Neuronal stem cell (in vitro differentiated cells): ENCODE data around the gene MVP.

Experiments
- DNase-seq: peaks from one replicate; pipeline ENCODE4 v3.0.0-alpha.2; 2013; ENCODE audit warnings: low spot score
- H2AFZ ChIP-seq: one replicate; pipeline ENCODE4 v1.6.1; 2013; ENCODE audit warnings: mild to moderate bottlenecking, low read length, inconsistent platforms
- H2AK5ac ChIP-seq: 2 replicates; pipeline ENCODE4 v1.6.1; 2013; ENCODE audit warnings: low read depth, mild to moderate bottlenecking, inconsistent platforms, low read length, moderate library complexity, mixed read lengths
- H2BK120ac ChIP-seq: 2 replicates; pipeline ENCODE4 v1.6.1; 2013; ENCODE audit warnings: low read depth, mild to moderate bottlenecking, inconsistent platforms, low read length, moderate library complexity, mixed read lengths
- H2BK12ac ChIP-seq: one replicate; pipeline ENCODE4 v1.6.1; 2013; ENCODE audit warnings: low read length, inconsistent platforms
- H2BK15ac ChIP-seq: 2 replicates; pipeline ENCODE4 v1.6.1; 2013; ENCODE audit warnings: mild to moderate bottlenecking, low read length, inconsistent platforms, mixed read lengths
- H2BK5ac ChIP-seq: one replicate; pipeline ENCODE4 v1.6.1; 2013; ENCODE audit warnings: inconsistent platforms, mild to moderate bottlenecking, low read length, moderate library complexity
- H3K14ac ChIP-seq: one replicate; pipeline ENCODE4 v1.6.1; 2013; ENCODE audit warnings: low read length, inconsistent platforms
- H3K18ac ChIP-seq: 2 replicates; pipeline ENCODE4 v1.6.1; 2013; ENCODE audit warnings: low read length, inconsistent platforms
- H3K23ac ChIP-seq: 2 replicates; pipeline ENCODE4 v1.6.1; 2013; ENCODE audit warnings: low read depth, mild to moderate bottlenecking, mixed read lengths, low read length, inconsistent platforms; ENCODE audit not compliant: poor library complexity
- H3K27ac ChIP-seq: replicated peaks from 3 replicates; pipeline ENCODE4 v1.5.1; 2013; ENCODE audit warnings: low read length, inconsistent platforms
- H3K27me3 ChIP-seq, 3 experiments: 2 replicates each; pipeline ENCODE4 v1.6.1; 2013; ENCODE audit warnings: low read length in 3 of 3, mild to moderate bottlenecking in 2 of 3, inconsistent platforms in 1 of 3, low read depth in 1 of 3, mixed read lengths in 1 of 3, moderate library complexity in 1 of 3; ENCODE audit not compliant: control insufficient read depth in 3 of 3, insufficient read depth in 3 of 3
- H3K36me3 ChIP-seq, 2 donors: replicated peaks in 1 of 2; 2 replicates each; pipeline ENCODE4 v1.6.1; 2013; ENCODE audit warnings: low read length in 2 of 2; ENCODE audit not compliant: control insufficient read depth in 2 of 2, insufficient read depth in 2 of 2
- H3K4ac ChIP-seq: 2 replicates; pipeline ENCODE4 v1.6.1; 2013; ENCODE audit warnings: inconsistent platforms, mild to moderate bottlenecking, low read length, moderate library complexity
- H3K4me1 ChIP-seq, 2 donors: 1 replicate in 1 of 2; 2 replicates in 1 of 2; pipeline ENCODE4 v1.6.1; 2013; ENCODE audit warnings: low read length in 2 of 2, low read depth in 1 of 2; ENCODE audit not compliant: control insufficient read depth in 2 of 2, insufficient read depth in 1 of 2
- H3K4me2 ChIP-seq: one replicate; pipeline ENCODE4 v1.6.1; 2013; ENCODE audit warnings: mild to moderate bottlenecking, low read length, inconsistent platforms; ENCODE audit not compliant: insufficient read depth, poor library complexity, severe bottlenecking
- H3K4me3 ChIP-seq, 2 donors: 2 replicates each; pipeline ENCODE4 v1.5.1; 2013; ENCODE audit warnings: low read length in 2 of 2, mild to moderate bottlenecking in 2 of 2, inconsistent platforms in 1 of 2, moderate library complexity in 1 of 2
- H3K79me1 ChIP-seq: one replicate; pipeline ENCODE4 v1.6.1; 2013; ENCODE audit warnings: low read depth, mild to moderate bottlenecking, inconsistent platforms, low read length, moderate library complexity
- H3K9ac ChIP-seq: one replicate; pipeline ENCODE4 v1.6.1; 2013; ENCODE audit warnings: mild to moderate bottlenecking, low read depth, low read length, inconsistent platforms; ENCODE audit not compliant: poor library complexity
- H3K9me3 ChIP-seq, 2 donors: replicated peaks in 1 of 2; 2 replicates each; pipeline versions ENCODE3 to v1.6.1; 2013; ENCODE audit warnings: low read length in 2 of 2, mild to moderate bottlenecking in 2 of 2, inconsistent platforms in 1 of 2, low read depth in 1 of 2, mixed read lengths in 1 of 2, moderate library complexity in 1 of 2; ENCODE audit not compliant: control insufficient read depth in 2 of 2, insufficient read depth in 1 of 2
- H4K8ac ChIP-seq: one replicate; pipeline ENCODE4 v1.6.1; 2013; ENCODE audit warnings: low read depth, mild to moderate bottlenecking, inconsistent platforms, low read length, moderate library complexity
- H4K91ac ChIP-seq: one replicate; pipeline ENCODE4 v1.6.1; 2013; ENCODE audit warnings: low read length, low read depth, mild to moderate bottlenecking, inconsistent platforms; ENCODE audit not compliant: poor library complexity
- WGBS, 2 donors: extraction: QIAGEN DNeasy Blood & Tissue Kit; methylation state at CpG; one replicate each; pipeline ENCODE4 v1.1.7; 2013; ENCODE audit warnings: missing lambda C conversion rate in 2 of 2, mixed read lengths in 1 of 2; ENCODE audit not compliant: insufficient read length in 2 of 2, insufficient replicate concordance in 1 of 2; ENCODE audit errors: extremely low coverage in 2 of 2; 5-methylcytosine and 5-hydroxymethylcytosine counted together

Gene MVP

GRCh38 chr16:29892458-29892813 is 72.2 kb downstream of the MVP start:
- Histone ChIP-seq H2BK15ac (no peak overlapping the region), H3K14ac (no peak overlapping the region), H3K9me3 (no peaks in the 10 kb centered on the region), H3K36me3 (no peaks in the 10 kb centered on the region), H3K4me1 (peaks cover 0 to 5% of the 10 kb centered on the region in 2 donors), H3K9ac (no peak overlapping the region), H4K8ac (no peak overlapping the region), H2AK5ac (no peak overlapping the region), H3K18ac (no peak overlapping the region), H3K4me2 (no peak overlapping the region), H3K27ac (no peak overlapping the region), H3K79me1 (peaks cover 1% of the 10 kb centered on the region), H2BK120ac (no peak overlapping the region), H2BK5ac (no peak overlapping the region), H3K4ac (no peak overlapping the region), H4K91ac (no peak overlapping the region), H3K23ac (no peak overlapping the region), H2AFZ (no peak overlapping the region), H3K4me3 (no peak overlapping the region), H3K27me3 (no peaks in the 10 kb centered on the region), H2BK12ac (no peak overlapping the region)
- WGBS, 2 donors: no CpG with 5 or more reads among the region's 6 CpGs
- no peak for DNase-seq

GRCh38 chr16:29893553-29893952 is 73.3 kb downstream of the MVP start:
- Histone ChIP-seq H2AK5ac (no peak overlapping the region), H3K18ac (no peak overlapping the region), H3K14ac (no peak overlapping the region), H2BK120ac (no peak overlapping the region), H4K8ac (no peak overlapping the region), H2AFZ (no peak overlapping the region), H3K36me3 (no peaks in the 10 kb centered on the region), H3K4ac (no peak overlapping the region), H2BK5ac (no peak overlapping the region), H3K4me1 (peaks cover 9 to 14% of the 10 kb centered on the region in 2 donors), H3K9me3 (no peaks in the 10 kb centered on the region), H3K27ac (no peak overlapping the region), H3K9ac (no peak overlapping the region), H3K4me2 (no peak overlapping the region), H2BK15ac (no peak overlapping the region), H3K4me3 (no peak overlapping the region), H2BK12ac (no peak overlapping the region), H4K91ac (no peak overlapping the region), H3K23ac (no peak overlapping the region), H3K27me3 (peaks cover 0 to 7% (median 1%) of the 10 kb centered on the region in 3 experiments), H3K79me1 (no peaks in the 10 kb centered on the region)
- no CpG with 5 or more reads among the region's 3 CpGs for WGBS, 2 donors
- no peak for DNase-seq

- Histone ChIP-seq H3K9me3 (no peaks in the 10 kb centered on the region), H2BK12ac (no peak overlapping the region), H3K27me3 (peaks cover 0 to 7% (median 1%) of the 10 kb centered on the region in 3 experiments), H3K9ac (no peak overlapping the region), H2BK15ac (no peak overlapping the region), H3K79me1 (no peaks in the 10 kb centered on the region), H3K18ac (no peak overlapping the region), H3K14ac (no peak overlapping the region), H4K8ac (no peak overlapping the region), H3K4me2 (no peak overlapping the region), H3K27ac (no peak overlapping the region), H2AFZ (no peak overlapping the region), H3K4ac (no peak overlapping the region), H2BK120ac (no peak overlapping the region), H3K4me3 (no peak overlapping the region), H2AK5ac (no peak overlapping the region), H2BK5ac (no peak overlapping the region), H3K23ac (no peak overlapping the region), H3K4me1 (peaks cover 12 to 15% of the 10 kb centered on the region in 2 donors), H3K36me3 (no peaks in the 10 kb centered on the region), H4K91ac (no peak overlapping the region)
- no peak for DNase-seq
- WGBS, 2 donors: no CpG with 5 or more reads among the region's 4 CpGs
These were observed 74.1 kb downstream of the MVP start for GRCh38 chr16:29894352-29894751.

DNA sequence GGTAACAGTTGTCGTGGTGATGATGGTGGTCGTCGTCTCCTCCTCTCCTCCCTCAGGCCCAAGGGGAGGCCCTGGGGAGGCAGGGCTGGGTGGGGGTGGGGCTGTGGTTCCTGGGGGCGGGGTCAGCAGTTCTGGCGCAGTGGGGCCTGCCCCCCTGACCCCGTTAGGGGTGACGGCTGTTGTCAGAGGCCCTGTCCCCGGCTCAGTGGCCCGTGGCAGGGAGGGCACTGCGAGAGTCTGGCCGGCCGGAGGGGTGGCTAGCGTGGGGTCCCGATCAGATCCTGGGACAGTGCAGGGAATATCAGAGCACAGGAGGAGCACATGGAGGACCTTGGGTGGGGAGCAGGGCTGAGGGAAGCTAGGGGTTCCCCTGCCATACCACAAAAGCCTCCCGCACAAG is 76.6 kb downstream of the MVP start:
- Histone ChIP-seq H3K23ac (no peak overlapping the region), H3K4ac (no peak overlapping the region), H4K8ac (no peak overlapping the region), H3K9me3 (no peaks in the 10 kb centered on the region), H4K91ac (no peak overlapping the region), H2BK5ac (no peak overlapping the region), H3K79me1 (no peaks in the 10 kb centered on the region), H3K27me3 (peaks cover 0 to 21% (median 4%) of the 10 kb centered on the region in 3 experiments), H3K4me3 (no peak overlapping the region), H3K4me1 (peaks cover 18% of the 10 kb centered on the region in 2 donors), H2BK120ac (no peak overlapping the region), H3K27ac (no peak overlapping the region), H3K14ac (no peak overlapping the region), H3K18ac (no peak overlapping the region), H2AFZ (no peak overlapping the region), H3K9ac (no peak overlapping the region), H2BK15ac (no peak overlapping the region), H3K4me2 (no peak overlapping the region), H3K36me3 (no peaks in the 10 kb centered on the region), H2AK5ac (no peak overlapping the region), H2BK12ac (no peak overlapping the region)
- DNase-seq: no peak
- no CpG with 5 or more reads among the region's 15 CpGs for WGBS, 2 donors
